ENCODE data around the gene PLEKHM3. TPM values are rescaled to one million over a fixed set of nuclear protein-coding genes. Genes with fewer than 3 reads are reported as not detected.

Gene PLEKHM3
- total RNA-seq, 6 experiments from 2014 or later = 6.4 to 8.2 (median 7.2) TPM

DNA sequence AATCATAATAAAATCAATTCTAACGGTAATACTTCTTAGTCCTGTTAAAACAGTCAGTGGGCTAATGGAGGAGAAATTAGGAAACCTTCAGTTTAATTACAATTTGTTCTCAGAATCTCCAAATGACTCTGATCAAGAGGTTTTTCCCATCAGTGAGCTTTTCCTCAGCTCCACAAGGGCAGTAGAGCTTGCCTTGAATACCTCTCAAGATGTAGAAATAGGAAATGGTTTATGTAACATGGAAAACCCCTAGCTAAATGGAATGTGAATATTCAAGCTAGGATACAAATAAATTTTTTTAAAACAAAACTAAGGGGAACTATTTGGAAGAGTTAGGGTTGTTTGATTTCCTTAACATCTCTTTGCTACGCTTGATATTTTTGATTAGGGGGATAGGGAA lies 87.5 kb downstream of the PLEKHM3 start:
- no peaks in the 10 kb centered on the region for H3K9me3 Mint-ChIP-seq
- H3K27me3 Mint-ChIP-seq (ENCODE audit: insufficient read depth) = no peaks in the 10 kb centered on the region
- H3K27ac Mint-ChIP-seq = no peak overlapping the region
- no peaks in the 10 kb centered on the region for H3K4me1 Mint-ChIP-seq (ENCODE audit: low read depth)
- no peak for DNase-seq
- H3K4me3 Mint-ChIP-seq = no peak overlapping the region
- TF ChIP-seq, protein P1, sequence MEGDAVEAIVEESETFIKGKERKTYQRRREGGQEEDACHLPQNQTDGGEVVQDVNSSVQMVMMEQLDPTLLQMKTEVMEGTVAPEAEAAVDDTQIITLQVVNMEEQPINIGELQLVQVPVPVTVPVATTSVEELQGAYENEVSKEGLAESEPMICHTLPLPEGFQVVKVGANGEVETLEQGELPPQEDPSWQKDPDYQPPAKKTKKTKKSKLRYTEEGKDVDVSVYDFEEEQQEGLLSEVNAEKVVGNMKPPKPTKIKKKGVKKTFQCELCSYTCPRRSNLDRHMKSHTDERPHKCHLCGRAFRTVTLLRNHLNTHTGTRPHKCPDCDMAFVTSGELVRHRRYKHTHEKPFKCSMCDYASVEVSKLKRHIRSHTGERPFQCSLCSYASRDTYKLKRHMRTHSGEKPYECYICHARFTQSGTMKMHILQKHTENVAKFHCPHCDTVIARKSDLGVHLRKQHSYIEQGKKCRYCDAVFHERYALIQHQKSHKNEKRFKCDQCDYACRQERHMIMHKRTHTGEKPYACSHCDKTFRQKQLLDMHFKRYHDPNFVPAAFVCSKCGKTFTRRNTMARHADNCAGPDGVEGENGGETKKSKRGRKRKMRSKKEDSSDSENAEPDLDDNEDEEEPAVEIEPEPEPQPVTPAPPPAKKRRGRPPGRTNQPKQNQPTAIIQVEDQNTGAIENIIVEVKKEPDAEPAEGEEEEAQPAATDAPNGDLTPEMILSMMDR (IDR thresholded peaks at IDR 0.05) = no peak
- H3K36me3 Mint-ChIP-seq (ENCODE audit: low read depth) = no peaks in the 10 kb centered on the region

DNA sequence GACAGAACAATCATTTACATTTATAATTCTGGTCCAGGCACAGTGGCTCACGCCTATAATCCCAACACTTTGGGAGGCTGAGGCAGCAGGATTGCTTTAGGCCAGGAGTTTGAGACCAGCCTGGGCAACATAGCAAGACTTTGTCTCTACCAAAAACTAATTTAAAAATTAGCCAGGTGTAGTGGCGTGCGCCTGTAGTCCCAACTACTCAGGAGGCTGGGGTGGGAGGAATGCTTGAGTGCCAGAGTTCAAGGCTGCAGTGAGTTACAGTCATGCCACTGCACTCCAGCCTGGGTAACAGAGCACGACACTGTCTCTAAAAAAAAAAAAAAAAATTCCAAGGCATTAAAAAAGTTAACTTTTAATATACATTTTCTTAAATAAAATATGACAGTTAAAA lies 88.1 kb downstream of the PLEKHM3 start:
- Mint-ChIP-seq H3K27me3 (ENCODE audit: insufficient read depth) (no peaks in the 10 kb centered on the region), H3K9me3 (no peaks in the 10 kb centered on the region), H3K36me3 (ENCODE audit: low read depth) (no peaks in the 10 kb centered on the region), H3K4me1 (ENCODE audit: low read depth) (no peaks in the 10 kb centered on the region), H3K27ac (no peak overlapping the region), H3K4me3 (no peak overlapping the region)
- TF ChIP-seq, protein P1 (IDR thresholded peaks at IDR 0.05) = no peak
- no peak for DNase-seq

DNA sequence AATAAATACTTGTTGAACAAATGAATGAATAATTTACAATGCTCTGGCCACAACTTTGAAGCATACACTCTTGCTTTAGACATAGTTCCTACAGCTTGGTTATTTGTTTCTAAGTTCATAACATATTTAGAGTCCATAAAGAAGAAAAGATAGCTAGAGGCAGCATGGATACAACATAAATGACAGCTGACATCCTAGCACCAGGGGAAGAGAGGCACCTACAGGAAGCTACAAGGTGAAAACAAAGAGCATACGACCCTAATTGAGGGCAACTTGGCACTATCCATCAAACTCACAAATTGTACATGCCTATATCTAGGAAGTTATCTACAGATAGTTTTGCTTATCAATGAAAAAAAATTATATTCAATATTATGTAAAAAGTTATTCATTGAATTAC lies 88.9 kb downstream of the PLEKHM3 start:
- no peak for DNase-seq
- Mint-ChIP-seq H3K27me3 (ENCODE audit: insufficient read depth) (no peaks in the 10 kb centered on the region), H3K4me1 (ENCODE audit: low read depth) (no peaks in the 10 kb centered on the region), H3K9me3 (no peaks in the 10 kb centered on the region), H3K36me3 (ENCODE audit: low read depth) (no peaks in the 10 kb centered on the region), H3K27ac (no peak overlapping the region), H3K4me3 (no peak overlapping the region)
- TF ChIP-seq, protein P1 (IDR thresholded peaks at IDR 0.05) = no peak

DNA sequence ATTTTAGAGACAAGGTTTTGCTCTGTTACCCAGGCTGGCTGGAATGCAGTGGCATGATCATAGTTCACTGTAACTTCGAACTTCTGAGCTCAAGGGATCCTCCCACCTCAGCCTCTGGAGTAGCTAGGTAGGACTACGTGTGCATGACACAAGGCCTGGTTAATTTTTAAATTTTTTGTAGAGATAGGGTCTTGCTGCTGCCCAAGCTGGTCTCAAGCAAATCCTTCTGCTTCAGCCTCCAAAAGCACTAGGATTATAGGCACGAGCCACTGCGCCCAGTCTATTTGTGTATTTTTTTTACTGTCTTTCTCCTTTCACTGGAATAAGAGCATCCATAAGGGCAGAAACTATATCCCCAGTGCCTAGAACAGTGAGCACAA lies 89.3 kb downstream of the PLEKHM3 start:
- no peak for DNase-seq
- H3K4me1 Mint-ChIP-seq (ENCODE audit: low read depth) = no peaks in the 10 kb centered on the region
- H3K4me3 Mint-ChIP-seq = no peak overlapping the region
- no peaks in the 10 kb centered on the region for H3K9me3 Mint-ChIP-seq
- no peak overlapping the region for H3K27ac Mint-ChIP-seq
- TF ChIP-seq, protein P1 (IDR thresholded peaks at IDR 0.05) = no peak
- H3K36me3 Mint-ChIP-seq (ENCODE audit: low read depth) = no peaks in the 10 kb centered on the region
- no peaks in the 10 kb centered on the region for H3K27me3 Mint-ChIP-seq (ENCODE audit: insufficient read depth)

DNA sequence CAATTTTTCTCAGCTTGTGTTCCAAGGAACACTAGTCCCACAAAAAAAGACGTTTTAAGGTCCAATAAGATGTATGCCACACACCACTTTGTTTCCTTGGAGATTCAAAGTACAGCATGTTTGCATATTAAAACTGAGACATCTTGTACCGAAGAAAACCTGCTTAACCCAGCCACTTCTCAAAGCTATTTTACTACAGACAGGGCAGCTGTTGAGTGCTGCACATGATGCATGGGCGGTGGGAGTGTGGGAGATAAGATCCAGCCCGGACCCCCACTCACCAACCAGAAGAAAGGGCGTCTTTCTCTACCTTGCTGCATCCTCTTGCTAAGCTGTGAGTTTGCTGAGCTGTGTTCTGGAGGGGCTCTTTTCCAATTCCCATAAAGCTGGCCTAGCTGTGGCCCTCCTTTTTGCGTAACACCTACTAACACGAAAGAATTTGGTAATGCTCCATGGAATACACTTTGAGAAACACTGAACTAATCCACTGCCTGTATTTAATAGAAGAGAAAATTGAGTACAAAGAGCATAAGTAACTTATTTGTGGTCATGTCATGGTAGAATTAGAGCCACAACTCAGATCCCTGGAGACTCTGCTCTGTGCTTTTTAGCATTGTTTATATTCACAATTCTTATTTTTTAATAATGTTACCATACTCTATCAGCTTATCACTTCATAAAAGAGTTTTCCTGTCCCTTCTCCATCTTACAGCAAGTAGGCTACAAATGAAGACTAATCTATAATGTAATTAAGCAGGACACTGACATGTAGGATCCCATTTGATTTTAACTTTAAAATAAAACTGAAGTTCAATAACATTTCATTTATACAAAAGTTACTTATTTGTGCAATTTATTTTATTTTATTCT lies 90.0 kb downstream of the PLEKHM3 start:
- H3K27me3 Mint-ChIP-seq (ENCODE audit: insufficient read depth) = no peaks in the 10 kb centered on the region
- H3K36me3 Mint-ChIP-seq (ENCODE audit: low read depth) = no peaks in the 10 kb centered on the region
- H3K4me1 Mint-ChIP-seq (ENCODE audit: low read depth) = no peaks in the 10 kb centered on the region
- no peak overlapping the region for H3K27ac Mint-ChIP-seq
- no peak for DNase-seq
- TF ChIP-seq, protein P1 (IDR thresholded peaks at IDR 0.05) = no peak
- H3K4me3 Mint-ChIP-seq = no peak overlapping the region
- H3K9me3 Mint-ChIP-seq = no peaks in the 10 kb centered on the region
